ENCODE results near the gene OBI1.

OBI1 gene

DNA sequence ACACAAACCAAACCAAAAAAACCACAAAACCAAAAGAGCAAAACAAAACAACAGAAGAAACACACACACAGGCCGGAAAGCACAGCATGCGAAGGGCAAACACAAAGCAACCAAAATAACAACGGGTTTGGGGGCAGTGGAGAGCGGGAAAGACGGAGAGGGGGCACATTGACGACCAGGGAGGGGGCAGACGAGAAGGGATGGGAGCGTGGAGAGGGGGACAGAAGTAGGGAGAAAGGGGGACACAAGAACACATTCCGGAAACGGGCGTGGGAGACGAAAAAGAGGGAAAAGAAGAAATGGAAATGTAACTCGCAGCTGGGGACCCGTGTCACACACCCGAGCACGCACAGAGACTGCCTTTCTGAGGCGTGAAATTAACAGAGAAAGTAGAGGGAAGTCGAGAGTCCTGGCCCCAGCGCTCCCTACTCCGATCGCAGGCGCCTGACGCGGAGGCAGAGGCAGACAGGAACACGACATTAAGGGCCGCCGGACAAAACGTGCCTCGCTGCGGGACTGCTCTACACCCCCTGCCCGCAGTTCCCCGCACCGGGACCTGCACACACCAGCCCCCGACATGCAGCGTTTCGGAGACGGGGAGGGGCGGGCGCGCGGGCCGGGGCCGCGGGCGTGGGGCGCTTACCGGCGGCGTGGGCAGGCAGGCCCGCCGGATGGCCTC lies 56.3 kb downstream of the OBI1 start:
- DNase-seq (ENCODE audit: low read depth, low spot score): no peak

DNA sequence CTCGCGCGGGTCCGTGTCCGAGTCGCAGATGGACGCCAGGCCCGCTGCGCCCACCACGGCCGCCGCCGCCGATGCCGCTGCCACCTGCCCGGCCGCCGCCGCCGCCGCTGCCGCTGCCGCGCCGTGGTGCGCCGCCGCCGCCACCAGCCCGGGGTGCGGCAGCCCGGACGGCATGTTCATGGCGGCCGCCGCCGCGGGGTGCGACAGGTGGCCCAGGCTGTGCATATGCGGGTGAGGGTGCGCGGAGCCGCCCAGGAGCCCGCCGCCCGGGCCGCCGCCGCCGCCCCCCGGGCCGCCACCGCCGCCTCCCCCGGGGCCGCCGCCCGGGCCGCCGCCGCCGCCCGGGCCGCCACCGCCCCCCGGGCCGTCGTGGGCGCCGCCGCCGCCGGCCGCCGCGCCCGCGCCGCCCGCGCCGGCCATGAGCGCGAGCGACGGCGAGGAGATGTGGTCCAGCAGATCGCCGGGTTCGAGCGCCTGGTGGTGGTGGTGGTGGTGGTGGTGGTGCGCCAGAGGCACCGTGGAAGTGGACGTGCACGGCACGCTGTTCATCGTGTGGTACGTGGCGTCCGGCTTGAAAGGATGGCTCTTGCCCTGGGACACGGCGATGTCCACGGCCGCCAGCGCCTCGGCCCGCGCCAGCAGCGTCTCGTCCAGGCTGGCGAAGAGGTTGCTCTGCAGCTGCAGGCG lies 56.9 kb downstream of the OBI1 start:
- DNase-seq (ENCODE audit: low read depth, low spot score): no peak

DNA sequence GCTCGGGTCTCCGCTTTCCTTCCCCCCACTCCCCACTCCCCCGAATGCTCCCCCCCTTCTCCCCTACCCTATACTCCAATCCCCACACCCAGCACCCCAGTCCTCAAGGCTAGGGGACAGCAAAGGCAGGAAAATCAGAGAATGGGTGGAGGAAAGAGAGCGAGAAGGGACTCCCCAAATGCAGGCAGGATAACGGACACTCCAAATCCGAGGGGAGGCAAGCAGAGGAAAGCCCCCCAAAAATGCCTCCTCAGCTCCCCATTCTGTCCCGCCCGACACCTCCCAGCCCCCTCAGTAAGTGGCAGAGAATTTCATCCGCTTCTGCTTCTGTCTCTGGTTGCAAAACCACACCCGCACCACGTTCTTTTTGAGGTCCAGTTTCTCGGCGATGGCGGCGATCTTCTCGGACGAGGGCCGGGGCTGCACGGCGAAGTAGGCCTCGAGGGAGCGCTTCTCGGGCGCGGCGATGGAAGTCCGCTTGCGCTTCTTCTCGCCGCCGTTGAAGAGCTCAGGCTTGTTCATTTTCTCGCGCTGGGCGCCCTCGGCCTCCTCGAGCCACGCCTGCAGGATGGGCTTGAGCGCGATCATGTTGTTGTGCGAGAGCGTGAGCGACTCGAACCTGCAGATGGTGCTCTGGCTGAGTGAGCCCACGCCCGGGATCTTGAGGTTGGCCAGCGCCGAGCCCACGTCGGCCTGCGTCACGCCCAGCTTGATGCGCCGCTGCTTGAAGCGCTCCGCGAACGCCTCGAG lies 57.7 kb downstream of the OBI1 start:
- DNase-seq (ENCODE audit: low read depth, low spot score): no peak

- DNase-seq (ENCODE audit: low read depth, low spot score): no peak
Measured at GRCh38 chr13:78600280-78600883, 58.6 kb downstream of the OBI1 start.

DNA sequence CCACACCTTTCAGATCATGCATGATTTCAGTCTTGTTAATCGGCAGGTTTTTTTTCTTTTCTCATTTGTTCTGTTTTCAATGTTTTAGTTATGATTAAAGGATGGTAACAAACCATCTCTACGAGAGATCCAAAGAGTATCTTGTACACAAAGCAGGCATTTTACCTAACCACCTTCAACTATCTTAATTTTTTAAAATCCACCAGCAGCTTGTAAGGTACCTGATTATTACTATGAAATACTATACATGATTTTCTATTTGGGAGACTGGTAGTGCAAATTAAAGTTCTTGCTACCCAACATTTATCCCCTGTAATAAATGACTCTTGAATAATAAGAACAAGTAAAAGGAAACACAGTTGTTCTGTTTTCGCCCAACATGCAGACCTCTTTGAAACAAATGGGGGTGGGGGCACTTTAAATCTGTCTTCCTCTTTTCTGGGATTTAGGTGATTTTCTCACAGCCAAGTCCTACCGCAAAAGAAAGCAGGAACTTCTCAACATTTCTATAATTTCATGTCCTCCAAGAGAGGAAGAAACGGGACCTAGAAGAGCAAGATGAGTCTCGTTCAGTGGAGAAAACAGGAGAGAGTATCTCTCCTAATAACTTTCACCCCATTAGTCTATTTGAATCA lies 59.2 kb downstream of the OBI1 start:
- no peak for DNase-seq (ENCODE audit: low read depth, low spot score)

DNA sequence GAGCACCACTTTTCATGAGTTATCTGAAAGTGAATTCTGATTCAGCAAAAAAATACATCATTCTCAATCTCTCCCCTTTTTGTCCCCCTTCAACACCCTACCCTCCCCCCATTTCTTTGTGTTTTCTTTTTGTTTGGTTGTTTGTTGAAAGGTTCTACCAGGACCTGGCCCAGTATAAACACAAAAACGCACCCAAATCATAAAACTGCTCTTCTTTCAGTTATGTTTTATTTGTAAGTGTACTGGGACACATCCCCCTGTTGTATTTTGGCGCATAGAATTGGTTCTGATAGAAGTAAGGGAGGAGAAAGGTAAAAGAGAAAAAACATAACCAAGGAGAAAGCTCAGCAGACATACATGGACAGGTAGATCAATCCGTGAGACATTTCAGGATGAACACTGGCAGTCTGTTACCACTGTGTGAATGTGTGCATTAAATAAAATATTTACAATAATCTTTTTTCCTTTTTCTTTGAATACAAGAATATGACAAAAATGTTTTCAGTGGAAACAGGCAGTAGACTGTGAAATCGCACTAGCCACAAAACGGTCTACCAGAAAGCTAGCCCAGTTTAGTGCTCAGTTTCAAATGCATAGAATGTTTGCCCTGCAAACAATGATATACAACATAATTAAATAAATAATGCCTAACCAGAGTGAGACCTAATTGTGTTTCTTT lies 59.9 kb downstream of the OBI1 start:
- DNase-seq (ENCODE audit: low read depth, low spot score): no peak

DNA sequence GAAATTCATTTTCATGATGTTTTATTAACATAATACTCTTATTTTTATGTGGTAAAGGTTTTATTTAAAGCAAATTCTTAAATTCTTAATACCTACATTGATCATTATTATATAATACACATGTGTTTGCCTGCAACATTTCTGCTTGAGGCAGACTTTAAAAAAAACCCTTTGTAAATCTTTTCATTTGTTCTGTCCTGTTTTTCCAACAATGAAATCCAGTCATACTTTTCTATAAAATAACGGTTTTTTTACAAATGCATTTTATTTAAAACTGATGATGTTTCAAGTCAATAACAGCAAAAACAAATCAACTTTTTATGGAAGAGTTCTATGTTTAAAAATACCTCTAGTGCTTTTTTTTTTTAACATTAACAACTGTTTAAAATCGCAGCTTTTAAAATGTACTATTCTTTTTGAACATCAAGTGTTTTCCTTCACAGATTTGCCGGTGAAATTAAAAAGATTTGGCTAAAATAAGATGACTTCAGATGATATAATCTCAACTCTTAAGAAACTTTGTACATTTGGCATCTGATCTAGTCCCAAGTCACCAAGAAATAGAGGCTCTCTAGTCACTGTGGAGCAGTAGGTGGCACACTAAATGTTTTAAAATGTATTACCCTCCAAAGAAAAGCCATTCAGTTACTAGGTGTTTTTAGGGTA lies 60.7 kb downstream of the OBI1 start:
- DNase-seq (ENCODE audit: low read depth, low spot score): no peak

- DNase-seq (ENCODE audit: low read depth, low spot score): no peak
Measured at GRCh38 chr13:78597602-78597932, 61.4 kb downstream of the OBI1 start.

- no peak for DNase-seq (ENCODE audit: low read depth, low spot score)
Measured at GRCh38 chr13:78596736-78597601, 62.0 kb downstream of the OBI1 start.

DNA sequence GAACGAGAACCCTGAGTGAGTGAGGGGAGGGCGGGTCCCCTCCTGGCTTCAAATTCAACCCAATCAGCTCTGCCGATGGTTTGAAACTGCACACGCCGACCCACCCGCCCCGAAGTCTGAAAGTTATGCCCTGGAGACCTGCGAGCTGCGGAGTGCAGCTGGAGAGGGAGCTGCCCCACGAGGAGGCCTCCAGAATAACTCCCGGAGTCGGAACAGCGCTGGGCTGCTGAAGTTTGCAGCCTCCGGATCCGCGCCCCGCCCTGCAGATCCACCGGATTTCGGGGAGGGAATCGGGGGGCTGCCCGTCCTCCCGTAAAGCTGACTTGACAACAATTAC lies 62.6 kb downstream of the OBI1 start:
- no peak for DNase-seq (ENCODE audit: low read depth, low spot score)

GRCh38 chr13:78595495-78596398 lies 63.2 kb downstream of the OBI1 start:
- DNase-seq (ENCODE audit: low read depth, low spot score): no peak

DNA sequence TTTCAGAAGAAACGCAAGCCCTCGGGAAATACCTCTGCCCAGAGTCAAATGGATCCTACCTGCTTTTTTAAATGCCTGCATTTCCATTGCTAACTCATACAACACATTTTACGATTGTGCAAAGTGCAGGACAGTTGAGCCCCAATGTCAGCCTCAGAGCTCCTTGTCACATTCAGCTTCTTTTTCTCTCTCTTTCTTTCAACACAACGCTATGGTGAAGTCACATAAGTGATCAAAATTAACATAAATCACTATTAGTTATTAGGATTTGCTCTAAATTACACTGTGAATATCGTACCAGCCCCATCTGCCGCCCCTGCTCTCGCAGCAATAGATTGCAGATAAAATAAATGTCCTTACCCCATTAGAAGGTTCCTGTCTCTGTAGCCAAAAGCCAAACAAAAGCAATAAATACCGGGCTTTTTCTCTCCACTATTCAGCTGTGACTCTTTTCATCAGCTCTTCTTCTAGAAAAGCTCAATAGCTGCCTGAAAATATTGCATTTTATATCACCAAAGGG lies 64.4 kb downstream of the OBI1 start:
- no peak for DNase-seq (ENCODE audit: low read depth, low spot score)

DNA sequence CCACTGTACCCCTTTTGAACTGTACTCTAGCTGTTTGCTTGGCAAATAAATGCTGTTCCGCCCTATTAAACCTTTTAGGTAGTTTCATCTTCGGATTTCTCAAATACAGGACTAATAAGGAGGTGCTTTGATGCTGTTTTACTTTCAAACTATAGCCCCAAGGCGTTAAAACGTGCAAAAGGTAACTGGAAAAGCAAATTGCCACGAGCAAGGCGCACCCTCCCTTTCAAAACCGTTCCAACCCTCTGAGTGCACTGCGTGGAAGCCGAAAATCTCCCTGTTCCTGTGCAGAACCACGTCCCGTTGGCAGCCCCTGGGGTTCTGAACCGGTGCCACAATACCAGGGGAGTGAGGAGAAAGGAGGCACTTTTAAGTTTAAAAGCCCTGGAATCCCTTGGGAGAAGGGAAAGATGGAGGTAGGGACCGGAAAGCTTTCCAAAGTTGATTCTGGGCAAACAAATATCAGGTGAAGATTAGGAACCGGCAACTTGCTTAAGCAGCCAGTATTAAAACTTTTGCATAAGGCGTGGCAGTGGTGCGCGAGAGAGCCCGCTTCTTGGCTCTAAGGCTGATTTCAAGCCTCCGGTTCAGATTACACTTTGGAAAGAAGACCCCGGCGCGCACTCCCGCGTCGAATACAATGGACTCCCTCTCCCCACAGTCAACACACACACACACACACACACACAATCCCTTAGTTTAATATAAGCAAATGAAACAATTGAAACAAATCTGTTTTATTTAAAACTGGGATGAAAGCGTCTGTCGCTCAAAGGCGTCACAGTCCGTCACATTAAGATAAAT lies 65.1 kb downstream of the OBI1 start:
- no peak for DNase-seq (ENCODE audit: low read depth, low spot score)

DNA sequence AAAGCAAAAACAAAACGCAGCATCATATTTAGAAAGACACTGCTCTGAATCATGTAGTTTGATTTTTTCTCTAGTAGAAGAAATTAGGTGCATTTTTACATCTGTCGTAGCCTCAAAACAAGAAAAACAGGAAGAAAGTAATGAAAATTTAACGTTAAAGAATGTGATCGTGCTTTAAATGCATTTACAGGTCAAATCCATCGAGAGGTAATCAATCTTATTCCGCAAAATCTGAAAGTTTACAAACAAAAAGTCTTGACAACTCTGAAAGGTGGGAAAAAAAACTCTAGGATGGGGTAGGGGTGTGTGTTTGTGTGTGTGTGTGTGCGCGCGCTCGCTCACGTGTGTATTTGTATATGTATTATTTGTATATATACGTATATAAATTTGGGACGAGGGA lies 65.8 kb downstream of the OBI1 start:
- DNase-seq (ENCODE audit: low read depth, low spot score): no peak

GRCh38 chr13:78592584-78592983 lies 66.4 kb downstream of the OBI1 start:
- no peak for DNase-seq (ENCODE audit: low read depth, low spot score)

- no peak for DNase-seq (ENCODE audit: low read depth, low spot score)
Measured at GRCh38 chr13:78589206-78589605, 69.7 kb downstream of the OBI1 start.

DNA sequence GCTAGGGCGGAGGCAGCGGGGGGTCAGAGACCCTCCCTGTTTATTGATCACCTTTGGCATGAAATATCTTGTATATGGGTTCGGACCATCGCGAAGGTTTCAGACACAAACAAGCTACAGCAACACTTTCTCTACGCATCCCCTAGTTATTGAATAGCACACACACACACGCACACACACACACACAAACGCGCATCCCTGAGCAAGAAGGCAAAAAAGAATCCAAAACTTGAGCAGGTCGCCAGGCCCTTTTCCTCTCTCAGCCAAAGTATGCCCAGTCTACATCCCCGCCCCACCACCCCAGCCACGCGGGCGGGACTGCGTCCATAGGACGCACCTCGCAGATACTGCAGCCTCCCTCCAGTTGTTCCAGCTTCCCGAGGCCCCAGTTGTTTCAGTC lies 71.6 kb downstream of the OBI1 start:
- no peak for DNase-seq (ENCODE audit: low read depth, low spot score)

DNA sequence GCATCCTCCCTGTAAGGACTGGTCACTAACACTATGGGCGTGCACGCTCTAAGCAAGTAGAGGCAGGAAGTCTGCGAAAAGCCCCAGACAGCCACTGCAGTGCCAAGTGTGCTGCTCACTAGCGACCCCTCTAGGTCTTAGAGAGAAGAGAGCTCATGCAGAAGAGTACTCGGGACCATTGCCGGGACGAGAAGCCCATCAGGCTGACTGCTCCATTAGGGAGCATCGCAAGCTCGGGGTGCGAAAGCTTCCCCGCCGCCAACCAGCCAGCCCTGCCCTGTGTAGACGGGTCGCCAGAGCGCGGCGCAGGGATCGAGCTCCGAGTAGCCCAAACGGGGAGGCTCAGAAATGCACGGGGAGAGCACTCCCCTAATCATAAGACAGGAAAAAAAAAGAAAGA lies 72.2 kb downstream of the OBI1 start:
- no peak for DNase-seq (ENCODE audit: low read depth, low spot score)
